Spleen (tissue), 11 donors: ENCODE data around the gene WBP1L. TPM values are rescaled to one million over a fixed set of nuclear protein-coding genes. Genes with fewer than 3 reads are reported as not detected.
"Not testable (repeated sequence)": the region's sequence is repeated elsewhere in the genome, so short reads cannot be mapped to it uniquely, and the experiment has no call there.

Experiments used
- DNase-seq: peaks from one replicate; pipeline ENCODE4 v3.0.0-alpha.2; 2020
- H3K27ac ChIP-seq, 8 donors: fragments of 200-600 bp; sonication (generic) in 7 of 8; 1 replicate in 4 of 8; 2 replicates in 4 of 8; pipeline versions ENCODE4 v1.5.0 to v1.8.0; 2016 to 2021; ENCODE audit warnings: inconsistent platforms in 4 of 8, mild to moderate bottlenecking in 4 of 8, moderate library complexity in 1 of 8
- H3K27me3 ChIP-seq, 7 donors: fragments of 200-600 bp; sonication (generic) in 6 of 7; replicated peaks in 1 of 7; 1 replicate in 4 of 7; 2 replicates in 3 of 7; pipeline versions ENCODE4 v1.5.0 to v1.8.0; 2016 to 2021; ENCODE audit warnings: inconsistent platforms in 3 of 7, mild to moderate bottlenecking in 1 of 7
- H3K36me3 ChIP-seq, 6 donors: fragments of 200-600 bp; sonication (generic) in 5 of 6; 1 replicate in 4 of 6; 2 replicates in 2 of 6; pipeline versions ENCODE4 v1.5.0 to v1.8.0; 2016 to 2021; ENCODE audit warnings: inconsistent platforms in 2 of 6
- H3K4me1 ChIP-seq, 6 donors: fragments of 200-600 bp; sonication (generic) in 5 of 6; 1 replicate in 3 of 6; 2 replicates in 3 of 6; pipeline versions ENCODE4 v1.5.0 to v1.8.0; 2016 to 2021; ENCODE audit warnings: inconsistent platforms in 3 of 6
- H3K4me3 ChIP-seq, 8 donors: fragments of 200-600 bp; sonication (generic) in 7 of 8; 1 replicate in 4 of 8; 2 replicates in 4 of 8; pipeline versions ENCODE4 v1.5.0 to v1.8.0; 2016 to 2021; ENCODE audit warnings: inconsistent platforms in 4 of 8, mild to moderate bottlenecking in 4 of 8, moderate library complexity in 2 of 8
- H3K9me3 ChIP-seq, 8 donors: fragments of 200-600 bp; sonication (generic) in 7 of 8; 1 replicate in 4 of 8; 2 replicates in 4 of 8; pipeline versions ENCODE4 v1.5.0 to v1.8.0; 2016 to 2021; ENCODE audit warnings: inconsistent platforms in 4 of 8
- CTCF ChIP-seq, 11 experiments: fragments of 200-600 bp in 7 of 11; fragments of 450-650 bp in 4 of 11; sonication (generic) in 4 of 11; IDR thresholded peaks in 8 of 11; conservative IDR thresholded peaks in 3 of 11; 1 replicate in 7 of 11; 2 replicates in 4 of 11; pipeline versions ENCODE4 v1.4.0 to v1.8.0; 2016 to 2021; ENCODE audit warnings: antibody characterized with exemption in 11 of 11, inconsistent platforms in 4 of 11, mild to moderate bottlenecking in 1 of 11
- POLR2A ChIP-seq, 3 donors: fragments of 450-650 bp; IDR thresholded peaks; one replicate each; pipeline ENCODE4 v1.5.1; 2017; ENCODE audit warnings: antibody characterized with exemption in 3 of 3, mild to moderate bottlenecking in 1 of 3
- POLR2AphosphoS5 ChIP-seq, 3 donors: sonication (generic); formaldehyde crosslinking; IDR thresholded peaks; one replicate each; pipeline ENCODE4 v1.5.1; 2017; ENCODE audit warnings: antibody characterized with exemption in 3 of 3
- WGBS, 5 donors: extraction: QIAGEN DNeasy Blood & Tissue Kit in 3 of 5; methylation state at CpG; one replicate each; pipeline versions ENCODE4 v1.1.5 to v1.1.7; 2013 to 2018; 5-methylcytosine and 5-hydroxymethylcytosine counted together
- intact Hi-C: fragments of 100-400 bp; cut with DNase I; formaldehyde crosslinking; loops from one replicate; pipeline ENCODE4 v1.15.0; 2023; ENCODE audit warnings: low total_unique reads
- polyA plus RNA-seq, 3 donors: library from polyadenylated mRNA; stranded (reverse); fragments of 200-250 nt; gene quantifications; one replicate each; pipeline ENCODE4 v1.2.1, GENCODE V29; 2013
- total RNA-seq, 7 donors: library from RNA; depleted of rRNA in 3 of 7; stranded (reverse); fragments of >200 nt in 3 of 7; fragmentation: NEBNext Ultra II Directional in 4 of 7; extraction: Animal tissue kit (Norgen Biotek cat#: 25700) in 4 of 7; gene quantifications; one replicate each; pipeline versions ENCODE4 v1.1.0 to v1.2.1, GENCODE V29; 2016 to 2021
- donor health status: healthy with polysubstance abuse.
- donor health status: DM: no; HTN: no; CAD: no; lungs with moderate emphysema.
- donor health status: DM: no; HTN: no; CAD: no.
- donor health status: Bipolar disorder and iron deficiency.
- donor health status: healthy.
- donor health status: DM: no; HTN: no; CAD: no.
- donor health status: DM: yes; HTN: yes; CAD: no.

The WBP1L gene
- total and polyA plus RNA-seq, 10 donors = 15.9 to 149 (median 49.2) TPM

- no peaks in the 10 kb centered on the region for H3K36me3 ChIP-seq
- DNase-seq = no peak
- WGBS, 5 donors = 80 to 91% (median 87%) methylated on average over 9 of the region's 9 CpGs
- H3K9me3 ChIP-seq = peaks cover 0 to 11% (median 4%) of the 10 kb centered on the region in 8 donors
- H3K27ac ChIP-seq = no peak overlapping the region
- no peaks in the 10 kb centered on the region for H3K4me1 ChIP-seq
- H3K27me3 ChIP-seq = no peaks in the 10 kb centered on the region
- TF ChIP-seq POLR2A (IDR thresholded peaks at IDR 0.05) = no peak
- no peak for TF ChIP-seq POLR2AphosphoS5 (IDR thresholded peaks at IDR 0.05)
- TF ChIP-seq CTCF (IDR thresholded peaks at IDR 0.05 in 8 of 11, conservative IDR thresholded peaks at IDR 0.05 in 3 of 11) = no peak
- no peak overlapping the region for H3K4me3 ChIP-seq
- intact Hi-C loops = no loop called here
Measured at GRCh38 chr10:102845352-102845902, 101.7 kb downstream of the WBP1L start.

- H3K4me1 ChIP-seq = peaks cover 0 to 16% (median 9%) of the 10 kb centered on the region in 6 donors
- no peak for DNase-seq
- H3K9me3 ChIP-seq = no peaks in the 10 kb centered on the region
- no peaks in the 10 kb centered on the region for H3K27me3 ChIP-seq
- no peak overlapping the region for H3K4me3 ChIP-seq
- intact Hi-C loops = no loop called here
- no peak for TF ChIP-seq CTCF (IDR thresholded peaks at IDR 0.05 in 8 of 11, conservative IDR thresholded peaks at IDR 0.05 in 3 of 11)
- no peak for TF ChIP-seq POLR2AphosphoS5 (IDR thresholded peaks at IDR 0.05)
- WGBS, 5 donors = 74 to 93% (median 83%) methylated on average over 9 of the region's 9 CpGs
- H3K36me3 ChIP-seq = no peaks in the 10 kb centered on the region
- H3K27ac ChIP-seq = no peak overlapping the region
Measured at GRCh38 chr10:102850025-102850518, 106.3 kb downstream of the WBP1L start.

- H3K4me1 ChIP-seq = peaks cover 0 to 38% (median 22%) of the 10 kb centered on the region in 6 donors
- 91 to 97% (median 95%) methylated on average over 7 of the region's 7 CpGs for WGBS, 5 donors
- intact Hi-C loops, DNase-seq, H3K27me3 ChIP-seq, H3K36me3 ChIP-seq, H3K9me3 ChIP-seq, H3K4me3 ChIP-seq, H3K27ac ChIP-seq: not testable (repeated sequence)
Measured at GRCh38 chr10:102853237-102853636, 109.5 kb downstream of the WBP1L start.

- peaks cover 0 to 18% (median 7%) of the 10 kb centered on the region in 6 donors for H3K36me3 ChIP-seq
- intact Hi-C loops, DNase-seq, H3K9me3 ChIP-seq, H3K27me3 ChIP-seq: not testable (repeated sequence)
- peak overlapping the region in 2 of 8 donors; percentile 66 to 82 for H3K4me3 ChIP-seq
- 82 to 94% (median 93%) methylated on average over 11 of the region's 11 CpGs for WGBS, 5 donors
- peaks cover 0 to 40% (median 22%) of the 10 kb centered on the region in 6 donors for H3K4me1 ChIP-seq
- H3K27ac ChIP-seq = peak overlapping the region in 1 of 8 donors; percentile 18
Measured at GRCh38 chr10:102855731-102856436, 112.1 kb downstream of the WBP1L start.

- intact Hi-C loops = no loop called here
- H3K9me3 ChIP-seq = no peaks in the 10 kb centered on the region
- peaks cover 0 to 40% (median 22%) of the 10 kb centered on the region in 6 donors for H3K4me1 ChIP-seq
Measured at GRCh38 chr10:102856758-102857424, 113.1 kb downstream of the WBP1L start.

More at GRCh38 chr10:102856758-102857424, 113.1 kb downstream of the WBP1L start:
- no peak for DNase-seq
- peaks cover 0 to 28% (median 15%) of the 10 kb centered on the region in 6 donors for H3K36me3 ChIP-seq
- H3K27ac ChIP-seq = no peak overlapping the region
- WGBS, 5 donors = 84 to 94% (median 90%) methylated on average over 3 of the region's 3 CpGs
- no peak overlapping the region for H3K4me3 ChIP-seq
- no peaks in the 10 kb centered on the region for H3K27me3 ChIP-seq
- TF ChIP-seq POLR2A (IDR thresholded peaks at IDR 0.05) = no peak
- TF ChIP-seq CTCF (IDR thresholded peaks at IDR 0.05 in 8 of 11, conservative IDR thresholded peaks at IDR 0.05 in 3 of 11) = no peak
- TF ChIP-seq POLR2AphosphoS5 (IDR thresholded peaks at IDR 0.05) = no peak
